ENCODE data around the gene RANBP17. TPM values are rescaled to one million over a fixed set of nuclear protein-coding genes. Genes with fewer than 3 reads are reported as not detected.

Gene RANBP17
- total and polyA plus RNA-seq, 2 experiments from 2014 or later, result 43.8 to 53.1 TPM

GRCh38 chr5:171123417-171123816 lies 261.6 kb downstream of the RANBP17 start:
- Mint-ChIP-seq H3K4me1 (no peaks in the 10 kb centered on the region), H3K9me3 (no peaks in the 10 kb centered on the region), H3K27ac (no peak overlapping the region), H3K27me3 (ENCODE audit: insufficient read depth, low read depth, poor library complexity) (peaks cover 5% of the 10 kb centered on the region), H3K36me3 (ENCODE audit: low read depth) (no peaks in the 10 kb centered on the region), H3K4me3 (no peak overlapping the region)
- Histone ChIP-seq H3K4me3 (no peak overlapping the region), H3K27me3 (ENCODE audit: insufficient read depth) (no peaks in the 10 kb centered on the region), H3K4me2 (no peak overlapping the region), H2AFZ (no peak overlapping the region), H4K20me1 (replicated peaks; ENCODE audit: insufficient read depth) (no peaks in the 10 kb centered on the region), H3F3A (replicated peaks; ENCODE audit: low read depth) (no peaks in the 10 kb centered on the region), H3K36me3 (ENCODE audit: insufficient read depth) (no peaks in the 10 kb centered on the region), H3K79me2 (replicated peaks; ENCODE audit: insufficient read depth) (no peaks in the 10 kb centered on the region), H3K4me1 (ENCODE audit: insufficient read depth) (no peaks in the 10 kb centered on the region), H3K9me2 (ENCODE audit: insufficient read depth) (no peaks in the 10 kb centered on the region), H3K27ac (ENCODE audit: low read depth) (no peak overlapping the region)
- TF ChIP-seq CREB1 (CRISPR knock-in tag; IDR thresholded peaks at IDR 0.05; ENCODE audit: low read depth), result no peak
- no peak for TF ChIP-seq EZH2 (IDR thresholded peaks at IDR 0.05; ENCODE audit: low read depth, unreplicated experiment)
- TF ChIP-seq ZNF114 (CRISPR knock-in tag; IDR thresholded peaks at IDR 0.05), result no peak
- TF ChIP-seq ETS1 (IDR thresholded peaks at IDR 0.05), result no peak
- TF ChIP-seq STAT1 (IDR thresholded peaks at IDR 0.05; ENCODE audit: unreplicated experiment), result no peak
- no peak for TF ChIP-seq JUNB (IDR thresholded peaks at IDR 0.05; ENCODE audit: unreplicated experiment)
- TF ChIP-seq ZNF331 (CRISPR knock-in tag; IDR thresholded peaks at IDR 0.05; ENCODE audit: low read depth), result no peak
- no peak for TF ChIP-seq EZH2phosphoT487 (IDR thresholded peaks at IDR 0.05; ENCODE audit: unreplicated experiment)
- ATAC-seq, result no peak
- no peak for DNase-seq (ENCODE audit: low spot score)

GRCh38 chr5:171127314-171127713 lies 265.5 kb downstream of the RANBP17 start:
- no peaks in the 10 kb centered on the region for H3K9me2 ChIP-seq (ENCODE audit: insufficient read depth)
- H3K4me3 ChIP-seq, result no peak overlapping the region
- no peaks in the 10 kb centered on the region for H3F3A ChIP-seq (replicated peaks; ENCODE audit: low read depth)
- Mint-ChIP-seq H3K4me3 (no peak overlapping the region), H3K9me3 (no peaks in the 10 kb centered on the region), H3K36me3 (ENCODE audit: low read depth) (no peaks in the 10 kb centered on the region), H3K27ac (no peak overlapping the region), H3K27me3 (ENCODE audit: insufficient read depth, low read depth, poor library complexity) (peaks cover 2% of the 10 kb centered on the region), H3K4me1 (no peaks in the 10 kb centered on the region)
- no peaks in the 10 kb centered on the region for H3K4me1 ChIP-seq (ENCODE audit: insufficient read depth)
- no peak overlapping the region for H3K4me2 ChIP-seq
- no peaks in the 10 kb centered on the region for H3K79me2 ChIP-seq (replicated peaks; ENCODE audit: insufficient read depth)
- H4K20me1 ChIP-seq (replicated peaks; ENCODE audit: insufficient read depth), result no peaks in the 10 kb centered on the region
- no peak overlapping the region for H2AFZ ChIP-seq
- H3K27ac ChIP-seq (ENCODE audit: low read depth), result no peak overlapping the region
- ATAC-seq (no peak), DNase-seq (ENCODE audit: low spot score) (no peak)
- no peaks in the 10 kb centered on the region for H3K27me3 ChIP-seq (ENCODE audit: insufficient read depth)
- no peaks in the 10 kb centered on the region for H3K36me3 ChIP-seq (ENCODE audit: insufficient read depth)
- TF ChIP-seq REST (IDR thresholded peaks at IDR 0.05; ENCODE audit: unreplicated experiment) (no peak), EZH2 (IDR thresholded peaks at IDR 0.05; ENCODE audit: low read depth, unreplicated experiment) (no peak), ZNF462 (CRISPR knock-in tag; IDR thresholded peaks at IDR 0.05) (no peak), CREB1 (CRISPR knock-in tag; IDR thresholded peaks at IDR 0.05; ENCODE audit: low read depth) (no peak), NANOG (IDR thresholded peaks at IDR 0.05; ENCODE audit: borderline replicate concordance) (no peak), POLR2AphosphoS5 (IDR thresholded peaks at IDR 0.05; ENCODE audit: low read depth) (no peak)

All from GM23338 (cell line).